HG02970 (cell line): ENCODE data around the gene SPG11.
"Not testable (repeated sequence)": the region's sequence is repeated elsewhere in the genome, so short reads cannot be mapped to it uniquely, and the experiment has no call there.

Experiments used
- ATAC-seq: cut with Tn5 transposase; IDR thresholded peaks from one replicate; pipeline ENCODE4 v1.9.1; 2021; ENCODE audit warnings: mild to moderate bottlenecking, moderate library complexity, moderate number of reproducible peaks; ENCODE audit not compliant: unreplicated experiment, low FRiP score

Gene SPG11

GRCh38 chr15:44636976-44637375 is 26.5 kb downstream of the SPG11 start:
- no peak for ATAC-seq

GRCh38 chr15:44633603-44634002 is 29.9 kb downstream of the SPG11 start:
- ATAC-seq: no peak

GRCh38 chr15:44625286-44625685 is 38.2 kb downstream of the SPG11 start:
- not testable (repeated sequence) for ATAC-seq

GRCh38 chr15:44623178-44623577 is 40.3 kb downstream of the SPG11 start:
- no peak for ATAC-seq

GRCh38 chr15:44620081-44620480 is 43.4 kb downstream of the SPG11 start:
- no peak for ATAC-seq

- ATAC-seq: no peak
These were observed 46.5 kb downstream of the SPG11 start for GRCh38 chr15:44616974-44617373.

GRCh38 chr15:44606740-44607139 is 56.7 kb downstream of the SPG11 start:
- no peak for ATAC-seq

GRCh38 chr15:44603126-44603525 is 60.3 kb downstream of the SPG11 start:
- ATAC-seq: no peak

- no peak for ATAC-seq
These were observed 64.6 kb downstream of the SPG11 start for GRCh38 chr15:44598892-44599291.

- no peak for ATAC-seq
These were observed 65.4 kb downstream of the SPG11 start for GRCh38 chr15:44598066-44598465.

GRCh38 chr15:44596511-44597010 is 66.9 kb downstream of the SPG11 start:
- no peak for ATAC-seq

- ATAC-seq: no peak
These were observed 67.6 kb downstream of the SPG11 start for GRCh38 chr15:44595656-44596510.

GRCh38 chr15:44595246-44595645 is 68.2 kb downstream of the SPG11 start:
- no peak for ATAC-seq

- no peak for ATAC-seq
These were observed 70.3 kb downstream of the SPG11 start for GRCh38 chr15:44593042-44593736.

GRCh38 chr15:44591326-44591725 is 72.1 kb downstream of the SPG11 start:
- no peak for ATAC-seq

GRCh38 chr15:44588541-44588940 is 74.9 kb downstream of the SPG11 start:
- ATAC-seq: no peak

- no peak for ATAC-seq
These were observed 77.8 kb downstream of the SPG11 start for GRCh38 chr15:44585633-44586032.

GRCh38 chr15:44584162-44584749 is 79.2 kb downstream of the SPG11 start:
- ATAC-seq: no peak

GRCh38 chr15:44580105-44580504 is 83.4 kb downstream of the SPG11 start:
- ATAC-seq: no peak

- no peak for ATAC-seq
These were observed 88.7 kb downstream of the SPG11 start for GRCh38 chr15:44574734-44575133.

- no peak for ATAC-seq
These were observed 90.1 kb downstream of the SPG11 start for GRCh38 chr15:44573386-44573785.
